ENCODE results near the gene IFNA7. TPM values are rescaled to one million over a fixed set of nuclear protein-coding genes. Genes with fewer than 3 reads are reported as not detected.
"Not testable (repeated sequence)": the region's sequence is repeated elsewhere in the genome, so short reads cannot be mapped to it uniquely, and the experiment has no call there.

The IFNA7 gene
- total RNA-seq, 5 donors from 2014 or later (not counting 1 experiment from before 2014, with no cell fraction given) = not detected

- H3K4me3 ChIP-seq (ENCODE audit: control insufficient read depth in 1 of 2, extremely low read depth in 1 of 2, low read length in 1 of 2); CTCF ChIA-PET; H3K27me3 Mint-ChIP-seq; POLR2A ChIA-PET; H3K27ac ChIP-seq (ENCODE audit: low read length); H3K4me3 Mint-ChIP-seq; H3K27ac Mint-ChIP-seq; H3K4me1 ChIP-seq (ENCODE audit: control insufficient read depth in 1 of 2, extremely low read depth in 1 of 2, insufficient read depth in 2 of 2, low read length in 2 of 2); H3K9me3 Mint-ChIP-seq; DNase-seq; H3K9me3 ChIP-seq; ATAC-seq (replicated peaks in 1 of 4); H3K36me3 Mint-ChIP-seq; H3K27me3 ChIP-seq (replicated peaks in 1 of 2; ENCODE audit: control insufficient read depth in 2 of 2, extremely low read depth in 1 of 2, insufficient read depth in 2 of 2, low read length in 1 of 2); H3K36me3 ChIP-seq (ENCODE audit: control insufficient read depth in 2 of 2, extremely low read depth in 1 of 2, insufficient read depth in 1 of 2, low read length in 1 of 2): not testable (repeated sequence)
- H3K4me1 Mint-ChIP-seq = peaks cover 12 to 17% (median 16%) of the 10 kb centered on the region in 3 donors
- 83% methylated on average over 1 of the region's 2 CpGs for WGBS (ENCODE audit: insufficient coverage)
Measured at GRCh38 chr9:21166560-21166959, 35.4 kb downstream of the IFNA7 start, which contains the start of gene IFNA21. IFNA21 (minus strand) TSS chr9:21166660; CDS start chr9:21166612, 48 bp downstream.

- Mint-ChIP-seq H3K4me1 (peaks cover 22 to 28% (median 27%) of the 10 kb centered on the region in 3 donors), H3K27ac (no peak overlapping the region), H3K36me3 (no peaks in the 10 kb centered on the region), H3K9me3 (no peaks in the 10 kb centered on the region), H3K27me3 (peaks cover 0 to 8% of the 10 kb centered on the region in 2 donors), H3K4me3 (no peak overlapping the region)
- ChIA-PET CTCF (no interaction called here), POLR2A (no interaction called here)
- Histone ChIP-seq H3K9me3 (no peaks in the 10 kb centered on the region), H3K36me3 (ENCODE audit: control insufficient read depth in 2 of 2, extremely low read depth in 1 of 2, insufficient read depth in 1 of 2, low read length in 1 of 2) (no peaks in the 10 kb centered on the region), H3K4me1 (ENCODE audit: control insufficient read depth in 1 of 2, extremely low read depth in 1 of 2, insufficient read depth in 2 of 2, low read length in 2 of 2) (no peaks in the 10 kb centered on the region), H3K4me3 (ENCODE audit: control insufficient read depth in 1 of 2, extremely low read depth in 1 of 2, low read length in 1 of 2) (no peak overlapping the region), H3K27me3 (replicated peaks in 1 of 2; ENCODE audit: control insufficient read depth in 2 of 2, extremely low read depth in 1 of 2, insufficient read depth in 2 of 2, low read length in 1 of 2) (no peaks in the 10 kb centered on the region), H3K27ac (ENCODE audit: low read length) (no peak overlapping the region)
- DNase-seq (no peak), ATAC-seq (replicated peaks in 1 of 4) (no peak)
- no CpG with 5 or more reads among the region's 1 CpG for WGBS (ENCODE audit: insufficient coverage)
Measured at GRCh38 chr9:21165516-21165915, 36.5 kb downstream of the IFNA7 start.

GRCh38 chr9:21160178-21160577 lies 41.8 kb downstream of the IFNA7 start:
- ChIA-PET CTCF (interaction anchor here in 1 of 2 donors (1.3 kb wide), 1 partner anchor 166 kb away, joined by 4 read pairs; no protein-coding TSS in a partner anchor), POLR2A (no interaction called here)
- no peak overlapping the region for H3K4me3 ChIP-seq (ENCODE audit: control insufficient read depth in 1 of 2, extremely low read depth in 1 of 2, low read length in 1 of 2)
- WGBS (ENCODE audit: insufficient coverage) = no CpG with 5 or more reads among the region's 1 CpG
- Mint-ChIP-seq H3K36me3 (no peaks in the 10 kb centered on the region), H3K9me3 (peaks cover 2 to 4% (median 4%) of the 10 kb centered on the region in 3 donors), H3K4me3 (peak overlapping the region; percentile 29 to 70 (median 54)), H3K4me1 (peaks cover 37 to 44% (median 43%) of the 10 kb centered on the region in 3 donors), H3K27ac (peak overlapping the region; percentile 36 to 65), H3K27me3 (no peaks in the 10 kb centered on the region)
- DNase-seq (peak in 12 of 35 experiments; percentile 4 to 59 (median 10)), ATAC-seq (replicated peaks in 1 of 4) (peak in 3 of 4 experiments; percentile 48 to 78 (median 72))
- no peaks in the 10 kb centered on the region for H3K9me3 ChIP-seq
- peaks cover 0 to 5% of the 10 kb centered on the region in 2 experiments for H3K4me1 ChIP-seq (ENCODE audit: control insufficient read depth in 1 of 2, extremely low read depth in 1 of 2, insufficient read depth in 2 of 2, low read length in 2 of 2)
- H3K36me3 ChIP-seq (ENCODE audit: control insufficient read depth in 2 of 2, extremely low read depth in 1 of 2, insufficient read depth in 1 of 2, low read length in 1 of 2) = no peaks in the 10 kb centered on the region
- H3K27ac ChIP-seq (ENCODE audit: low read length) = no peak overlapping the region
- no peaks in the 10 kb centered on the region for H3K27me3 ChIP-seq (replicated peaks in 1 of 2; ENCODE audit: control insufficient read depth in 2 of 2, extremely low read depth in 1 of 2, insufficient read depth in 2 of 2, low read length in 1 of 2)

- Mint-ChIP-seq H3K27ac (no peak overlapping the region), H3K27me3 (no peaks in the 10 kb centered on the region), H3K4me1 (peaks cover 20 to 22% (median 22%) of the 10 kb centered on the region in 3 donors), H3K36me3 (no peaks in the 10 kb centered on the region), H3K9me3 (peaks cover 2 to 4% (median 4%) of the 10 kb centered on the region in 3 donors), H3K4me3 (no peak overlapping the region)
- WGBS (ENCODE audit: insufficient coverage) = no CpG with 5 or more reads among the region's 2 CpGs
- Histone ChIP-seq H3K4me1 (ENCODE audit: control insufficient read depth in 1 of 2, extremely low read depth in 1 of 2, insufficient read depth in 2 of 2, low read length in 2 of 2) (peaks cover 0 to 5% of the 10 kb centered on the region in 2 experiments), H3K27ac (ENCODE audit: low read length) (no peak overlapping the region), H3K4me3 (ENCODE audit: control insufficient read depth in 1 of 2, extremely low read depth in 1 of 2, low read length in 1 of 2) (no peak overlapping the region), H3K27me3 (replicated peaks in 1 of 2; ENCODE audit: control insufficient read depth in 2 of 2, extremely low read depth in 1 of 2, insufficient read depth in 2 of 2, low read length in 1 of 2) (no peaks in the 10 kb centered on the region), H3K36me3 (ENCODE audit: control insufficient read depth in 2 of 2, extremely low read depth in 1 of 2, insufficient read depth in 1 of 2, low read length in 1 of 2) (no peaks in the 10 kb centered on the region), H3K9me3 (no peaks in the 10 kb centered on the region)
- ChIA-PET CTCF (no interaction called here), POLR2A (no interaction called here)
- DNase-seq (no peak), ATAC-seq (replicated peaks in 1 of 4) (no peak)
Measured at GRCh38 chr9:21155501-21155900, 46.5 kb downstream of the IFNA7 start.

GRCh38 chr9:21154018-21154608 lies 47.9 kb downstream of the IFNA7 start:
- no peak overlapping the region for H3K4me3 Mint-ChIP-seq
- Histone ChIP-seq H3K4me1 (ENCODE audit: control insufficient read depth in 1 of 2, extremely low read depth in 1 of 2, insufficient read depth in 2 of 2, low read length in 2 of 2) (no peaks in the 10 kb centered on the region), H3K9me3 (no peaks in the 10 kb centered on the region), H3K4me3 (ENCODE audit: control insufficient read depth in 1 of 2, extremely low read depth in 1 of 2, low read length in 1 of 2) (no peak overlapping the region), H3K27ac (ENCODE audit: low read length) (no peak overlapping the region), H3K27me3 (replicated peaks in 1 of 2; ENCODE audit: control insufficient read depth in 2 of 2, extremely low read depth in 1 of 2, insufficient read depth in 2 of 2, low read length in 1 of 2) (peaks cover 0 to 7% of the 10 kb centered on the region in 2 experiments), H3K36me3 (ENCODE audit: control insufficient read depth in 2 of 2, extremely low read depth in 1 of 2, insufficient read depth in 1 of 2, low read length in 1 of 2) (no peaks in the 10 kb centered on the region)
- ChIA-PET CTCF (interaction anchor here (1.1 to 1.2 kb wide), 2 partner anchors 9 to 301 kb away, joined by 3 to 4 read pairs; no protein-coding TSS in a partner anchor), POLR2A (no interaction called here)
- H3K9me3 Mint-ChIP-seq = peaks cover 3 to 5% (median 5%) of the 10 kb centered on the region in 3 donors
- H3K4me1 Mint-ChIP-seq = peaks cover 10 to 11% (median 10%) of the 10 kb centered on the region in 3 donors
- WGBS (ENCODE audit: insufficient coverage) = 10% methylated on average over 2 of the region's 3 CpGs
- H3K27ac Mint-ChIP-seq = no peak overlapping the region
- peak in 1 of 35 experiments; percentile 45 for DNase-seq
- H3K36me3 Mint-ChIP-seq = peaks cover under 1% of the 10 kb centered on the region
- peak; percentile 40 to 78 (median 63) for ATAC-seq (replicated peaks in 1 of 4)
- peaks cover 0 to 6% of the 10 kb centered on the region in 2 donors for H3K27me3 Mint-ChIP-seq

GRCh38 chr9:21153336-21154017 lies 48.5 kb downstream of the IFNA7 start:
- peaks cover 6 to 7% (median 6%) of the 10 kb centered on the region in 3 donors for H3K4me1 Mint-ChIP-seq

More at GRCh38 chr9:21153336-21154017, 48.5 kb downstream of the IFNA7 start:
- no peaks in the 10 kb centered on the region for H3K4me1 ChIP-seq (ENCODE audit: control insufficient read depth in 1 of 2, extremely low read depth in 1 of 2, insufficient read depth in 2 of 2, low read length in 2 of 2)
- no peak for DNase-seq
- peaks cover 0 to 6% of the 10 kb centered on the region in 2 donors for H3K27me3 Mint-ChIP-seq
- H3K27ac ChIP-seq (ENCODE audit: low read length) = no peak overlapping the region
- no peak overlapping the region for H3K4me3 Mint-ChIP-seq
- POLR2A ChIA-PET = no interaction called here
- H3K9me3 ChIP-seq = no peaks in the 10 kb centered on the region
- peak in 1 of 4 experiments; percentile 9 for ATAC-seq (replicated peaks in 1 of 4)
- peaks cover 8 to 10% (median 8%) of the 10 kb centered on the region in 3 donors for H3K9me3 Mint-ChIP-seq
- WGBS (ENCODE audit: insufficient coverage) = no CpG with 5 or more reads among the region's 3 CpGs
- no peaks in the 10 kb centered on the region for H3K36me3 ChIP-seq (ENCODE audit: control insufficient read depth in 2 of 2, extremely low read depth in 1 of 2, insufficient read depth in 1 of 2, low read length in 1 of 2)
- H3K27me3 ChIP-seq (replicated peaks in 1 of 2; ENCODE audit: control insufficient read depth in 2 of 2, extremely low read depth in 1 of 2, insufficient read depth in 2 of 2, low read length in 1 of 2) = peaks cover 0 to 7% of the 10 kb centered on the region in 2 experiments
- peaks cover 4% of the 10 kb centered on the region for H3K36me3 Mint-ChIP-seq
- CTCF ChIA-PET = interaction anchor here (1.1 to 1.2 kb wide), 2 partner anchors 10 to 302 kb away, joined by 3 to 4 read pairs; no protein-coding TSS in a partner anchor
- no peak overlapping the region for H3K4me3 ChIP-seq (ENCODE audit: control insufficient read depth in 1 of 2, extremely low read depth in 1 of 2, low read length in 1 of 2)
- no peak overlapping the region for H3K27ac Mint-ChIP-seq

Data from T-cell (primary cell).